Measurements from ENCODE around the gene FGFR3.

The FGFR3 gene

DNA sequence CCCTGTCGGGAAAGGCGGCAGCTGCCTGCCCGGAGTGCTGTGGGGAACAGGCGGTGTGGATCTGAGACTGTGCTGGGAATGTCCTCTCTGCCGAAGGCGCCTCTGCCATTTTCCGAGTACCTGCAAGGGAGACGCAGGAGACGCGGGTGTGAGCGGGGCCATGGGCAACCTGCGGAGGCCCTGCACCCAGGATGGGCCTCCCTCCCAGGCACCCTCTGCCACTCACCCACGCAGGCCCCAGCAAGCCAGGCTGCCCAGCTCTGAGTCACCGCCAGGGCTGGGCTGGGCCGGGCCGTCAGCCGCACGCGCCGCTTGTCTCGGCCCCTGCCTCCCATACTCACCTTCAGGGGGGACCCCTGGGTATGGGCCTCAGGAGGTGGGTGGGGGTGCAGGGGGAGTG lies 3.5 kb upstream of the FGFR3 start:
- no peak for DNase-seq

DNA sequence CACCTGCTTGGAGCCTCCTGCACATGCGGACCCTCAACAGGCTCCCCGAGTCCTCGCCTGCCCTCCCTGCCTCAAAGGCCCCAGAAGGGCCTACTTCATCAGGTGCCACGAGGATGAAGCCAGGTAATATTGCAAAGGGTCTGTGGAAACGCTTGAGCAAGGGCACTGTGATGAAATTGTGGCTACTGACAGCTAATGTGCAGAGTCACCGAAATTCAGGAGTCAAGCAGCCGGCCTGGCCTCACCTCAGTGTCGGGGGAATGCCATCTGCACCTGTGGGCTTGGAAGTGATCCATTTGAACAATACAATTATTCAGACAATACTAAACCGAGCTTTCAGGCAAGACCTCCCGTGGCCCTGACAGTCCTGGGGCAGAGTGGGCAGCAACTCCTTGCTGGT lies 3.1 kb upstream of the FGFR3 start:
- DNase-seq = no peak

DNA sequence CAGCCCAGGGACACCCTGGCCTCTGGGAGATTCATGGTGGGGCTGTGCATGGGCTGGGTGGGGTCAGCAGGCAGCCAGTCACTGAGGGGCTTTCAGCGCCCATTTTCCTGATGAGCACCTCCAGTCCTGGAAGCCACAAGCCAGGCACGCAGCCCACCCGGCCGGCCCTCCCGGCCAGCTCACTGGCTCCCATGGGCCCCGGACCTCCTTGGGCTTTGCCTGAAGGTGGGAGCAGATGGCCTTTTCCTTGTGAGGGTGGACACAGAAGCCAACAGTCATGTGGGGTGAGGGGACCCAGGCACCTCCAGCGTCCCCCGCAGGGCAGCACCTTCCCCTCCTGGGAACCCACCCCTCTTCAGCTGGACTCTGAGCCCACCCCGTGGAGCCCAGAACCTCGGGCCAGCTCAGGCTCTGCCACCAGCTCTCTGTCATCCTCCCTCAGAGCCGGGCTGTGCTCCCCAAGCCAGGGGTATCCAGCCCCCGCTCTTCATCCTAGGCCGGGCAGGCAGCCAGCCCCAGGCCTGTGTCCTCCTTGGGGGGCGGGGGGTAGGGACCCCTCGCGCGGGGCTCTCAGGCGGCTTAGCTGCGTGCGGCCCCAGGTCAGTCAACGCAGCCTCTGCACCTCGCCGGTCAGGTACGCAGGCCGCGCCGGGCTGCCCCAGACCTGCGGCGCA lies 798 bp upstream of the FGFR3 start:
- no peak for DNase-seq

DNA sequence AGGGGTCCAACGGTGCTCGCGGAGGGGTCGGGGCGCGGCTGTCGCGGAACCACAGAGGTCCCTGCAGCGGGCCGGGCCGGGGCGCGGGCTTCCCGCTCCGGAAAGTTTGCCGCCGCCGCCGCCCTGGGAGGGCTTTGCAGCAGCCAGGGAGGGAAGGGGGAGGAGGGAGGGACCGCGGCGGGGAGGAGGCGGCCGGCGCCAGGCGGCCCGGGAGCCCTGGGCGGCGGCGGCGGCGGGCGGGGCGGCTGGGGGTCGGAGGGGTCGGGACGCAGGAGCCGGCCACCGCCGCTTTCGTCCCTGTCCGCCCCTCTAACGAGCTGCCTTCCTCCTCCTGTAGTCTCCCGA lies 375 bp downstream of the FGFR3 start:
- DNase-seq = no peak

DNA sequence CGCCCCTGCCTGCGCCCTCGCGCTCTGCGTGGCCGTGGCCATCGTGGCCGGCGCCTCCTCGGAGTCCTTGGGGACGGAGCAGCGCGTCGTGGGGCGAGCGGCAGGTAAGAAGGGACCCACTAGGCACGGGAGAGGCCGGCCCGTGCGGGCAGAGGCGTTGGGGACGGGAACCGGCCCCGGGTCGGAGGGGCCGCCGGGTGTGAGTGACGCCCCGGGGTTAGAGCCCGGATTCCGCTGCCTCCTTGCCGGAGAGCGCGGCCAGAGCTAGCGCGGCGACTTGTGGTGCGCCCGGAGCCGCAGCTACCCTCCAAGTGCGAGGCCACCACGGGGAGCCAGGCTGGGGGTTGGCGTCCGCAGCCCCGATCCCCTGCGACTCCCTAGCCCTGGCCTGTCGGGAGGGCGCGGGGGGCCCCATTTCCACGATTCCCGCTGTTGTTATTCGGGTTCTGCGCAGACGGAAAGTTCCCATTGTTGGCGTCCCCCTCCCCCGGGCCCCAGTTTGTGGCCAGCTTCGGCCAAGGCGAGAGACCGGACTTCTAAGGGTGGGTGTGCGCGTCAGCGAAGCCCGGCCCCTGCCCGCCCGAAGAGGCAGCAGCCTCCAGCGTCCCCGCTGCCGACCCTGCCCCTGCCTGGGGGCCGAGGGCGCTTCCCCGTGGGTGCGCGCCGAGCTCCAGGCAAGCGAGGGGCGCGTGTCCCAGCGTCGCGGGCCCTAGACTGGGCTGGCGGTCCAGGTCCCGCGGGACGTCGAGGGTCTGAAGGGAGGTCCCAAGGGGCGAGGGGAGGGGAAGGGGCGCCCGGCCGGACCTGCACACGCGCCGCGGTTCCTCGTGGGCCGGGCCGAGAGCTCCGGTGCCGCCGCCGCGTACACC lies 1.1 kb downstream of the FGFR3 start:
- DNase-seq = no peak

DNA sequence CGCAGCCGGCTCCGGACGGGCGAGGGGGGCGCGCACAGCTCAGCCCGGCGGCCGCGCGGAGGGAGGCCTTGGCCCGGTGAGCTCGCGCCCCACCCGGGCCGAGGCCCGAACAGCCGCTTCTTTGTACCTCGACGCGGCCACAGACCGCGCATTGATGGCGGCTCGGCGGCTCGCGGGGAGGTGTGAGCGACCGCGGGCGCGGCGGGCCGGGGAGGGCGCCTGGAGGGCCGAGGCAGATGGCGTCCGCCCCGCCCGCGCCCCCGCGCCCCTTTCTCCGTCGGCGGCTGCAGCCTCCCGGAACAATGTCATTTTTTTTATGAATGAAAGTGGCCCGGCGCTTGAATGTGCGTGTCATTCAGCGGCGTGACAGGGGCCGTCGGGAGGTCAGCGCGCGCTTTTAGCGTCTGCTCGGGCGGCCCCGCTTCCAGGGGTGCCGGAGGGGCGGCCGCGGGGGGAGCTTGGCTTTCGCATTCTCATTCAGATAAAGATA lies 1.8 kb downstream of the FGFR3 start:
- DNase-seq = no peak

DNA sequence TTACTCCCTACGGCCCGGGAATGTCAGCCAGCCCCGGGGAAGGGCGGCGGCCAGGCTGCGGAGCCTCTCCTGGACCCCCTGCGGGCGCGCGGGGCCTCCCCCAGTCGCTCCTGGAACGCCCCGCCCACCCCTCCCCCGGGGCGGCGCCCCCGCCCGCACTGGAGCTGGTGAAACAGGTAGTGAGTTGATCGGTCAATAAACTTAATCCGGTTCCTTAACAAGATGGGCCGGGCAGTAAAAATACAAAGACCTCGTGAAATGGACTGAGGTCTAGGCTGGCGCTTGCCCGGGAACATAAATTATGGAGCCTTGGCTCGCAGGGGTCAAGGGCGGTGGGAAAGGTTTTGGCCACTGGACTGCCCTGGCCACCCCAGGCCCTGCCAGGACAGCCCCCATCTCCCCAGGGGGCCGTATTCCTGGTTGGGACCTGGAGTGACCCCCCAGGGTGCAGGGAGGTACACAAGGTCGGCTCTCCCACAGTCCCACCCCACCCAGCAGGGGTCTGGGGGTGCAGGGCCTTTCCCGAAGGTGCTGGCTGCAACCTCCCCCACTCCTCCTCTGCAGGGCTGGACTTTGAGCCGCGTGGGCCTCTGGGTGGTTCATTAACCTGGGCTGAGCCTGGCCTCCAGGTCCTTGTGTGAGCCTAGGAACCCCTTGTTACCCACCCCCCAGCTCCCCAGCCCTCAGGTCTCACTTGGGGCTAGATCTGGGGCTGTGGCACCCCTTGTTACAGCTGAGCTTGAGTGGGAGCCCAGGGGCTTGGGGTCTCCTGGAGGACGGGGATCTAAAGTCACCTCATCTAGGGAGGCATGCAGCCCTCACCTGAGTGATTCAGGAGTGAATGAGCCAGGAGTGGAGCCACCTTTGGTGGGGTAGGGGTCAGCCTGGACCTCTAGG lies 2.5 kb downstream of the FGFR3 start:
- DNase-seq = no peak

DNA sequence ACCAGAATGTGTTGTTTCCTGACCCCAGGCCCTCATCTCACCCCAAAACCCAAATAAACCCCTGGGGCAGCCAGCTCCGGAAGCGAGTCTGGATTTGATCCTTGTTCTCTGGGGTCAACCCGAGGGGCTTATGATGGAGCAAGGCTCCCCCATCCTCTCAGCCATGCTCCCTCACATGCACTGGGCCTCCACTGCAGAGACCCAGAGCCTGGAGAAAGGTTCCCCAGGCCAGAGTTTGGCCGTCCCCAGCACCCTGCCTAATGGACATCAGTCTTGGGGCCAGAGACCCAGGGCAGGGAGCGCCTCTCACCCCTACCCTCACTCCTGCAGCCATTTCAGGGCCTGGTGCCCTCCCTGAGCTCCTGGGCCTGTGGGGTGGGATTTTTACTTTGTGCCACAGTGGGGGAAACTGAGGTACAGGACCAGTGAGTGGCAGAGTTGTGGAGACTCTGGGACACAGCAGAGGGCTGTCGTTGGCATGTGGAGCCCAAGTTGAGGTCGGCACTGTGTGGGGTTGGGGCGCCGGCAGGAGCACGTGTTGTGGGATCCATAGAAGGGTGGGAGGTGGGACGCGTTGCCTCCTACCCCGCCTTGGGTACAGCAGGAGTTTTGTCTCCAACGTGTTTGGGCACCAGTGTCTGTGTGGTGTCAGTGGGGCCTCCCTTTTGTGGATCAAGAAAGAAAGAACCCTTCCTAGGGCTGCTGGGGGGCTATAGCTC lies 3.6 kb downstream of the FGFR3 start:
- DNase-seq = no peak

DNA sequence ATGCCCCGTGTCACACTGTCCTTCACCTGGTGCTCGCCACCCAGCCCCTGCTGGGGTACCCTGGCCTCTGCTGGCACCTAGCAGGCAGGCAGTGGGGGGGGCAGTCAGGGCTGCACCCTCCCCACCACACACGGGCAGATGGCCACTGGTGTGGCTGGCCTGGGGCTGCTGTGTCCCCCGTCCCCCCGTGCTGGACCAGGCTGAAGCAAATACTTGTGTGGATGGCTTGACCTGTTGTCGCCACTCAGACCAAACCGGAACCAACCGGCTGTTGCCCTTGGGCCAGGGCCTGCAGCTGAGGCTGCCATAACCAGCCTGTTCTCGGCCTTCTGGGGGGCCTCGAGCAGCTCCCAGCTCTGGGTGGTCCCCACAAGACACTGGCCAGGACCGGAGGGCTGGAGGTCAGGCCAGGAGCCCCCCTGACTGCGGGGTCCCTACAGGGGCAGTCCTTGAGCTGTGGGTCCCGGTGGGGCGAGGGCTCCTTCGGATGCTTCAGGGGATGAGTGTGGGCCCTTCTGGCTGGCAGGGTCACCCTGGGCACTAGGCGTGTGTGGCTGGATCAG lies 4.3 kb downstream of the FGFR3 start:
- no peak for DNase-seq

DNA sequence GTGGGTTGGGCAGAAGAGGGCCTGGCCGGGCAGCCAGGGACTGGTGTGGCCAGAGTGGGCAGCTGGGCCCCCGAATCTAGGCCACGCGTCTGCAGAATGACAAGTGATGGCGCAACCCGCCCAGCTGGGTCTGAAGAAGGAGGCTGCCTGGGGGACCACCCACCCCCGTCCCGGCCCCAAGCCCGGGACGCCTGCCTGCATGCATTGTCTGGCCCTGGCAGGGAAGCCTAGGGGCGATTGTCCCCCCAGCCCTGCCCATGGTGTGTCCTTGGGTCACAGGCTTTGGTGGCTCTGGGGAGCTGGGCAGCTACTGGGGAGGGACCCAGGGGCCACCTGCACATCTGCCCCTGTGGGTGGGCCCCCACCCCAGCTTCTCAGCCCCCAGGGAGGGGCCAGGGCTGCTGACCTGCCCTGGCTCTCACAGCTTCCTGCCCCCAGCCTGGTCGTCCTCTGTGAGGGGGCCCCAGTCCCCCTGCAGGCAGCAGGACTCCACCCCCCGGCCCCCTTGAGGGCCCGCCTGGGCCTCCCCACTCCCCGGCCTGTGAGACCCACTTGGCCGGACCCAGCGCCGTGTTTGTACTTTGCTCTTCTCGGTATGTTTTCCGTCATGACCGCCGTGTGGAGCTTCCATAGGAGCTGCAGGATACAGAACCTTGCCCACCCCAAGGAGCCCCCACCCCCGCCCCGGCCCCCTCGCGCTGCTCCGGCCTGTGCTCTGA lies 4.9 kb downstream of the FGFR3 start:
- DNase-seq = no peak

DNA sequence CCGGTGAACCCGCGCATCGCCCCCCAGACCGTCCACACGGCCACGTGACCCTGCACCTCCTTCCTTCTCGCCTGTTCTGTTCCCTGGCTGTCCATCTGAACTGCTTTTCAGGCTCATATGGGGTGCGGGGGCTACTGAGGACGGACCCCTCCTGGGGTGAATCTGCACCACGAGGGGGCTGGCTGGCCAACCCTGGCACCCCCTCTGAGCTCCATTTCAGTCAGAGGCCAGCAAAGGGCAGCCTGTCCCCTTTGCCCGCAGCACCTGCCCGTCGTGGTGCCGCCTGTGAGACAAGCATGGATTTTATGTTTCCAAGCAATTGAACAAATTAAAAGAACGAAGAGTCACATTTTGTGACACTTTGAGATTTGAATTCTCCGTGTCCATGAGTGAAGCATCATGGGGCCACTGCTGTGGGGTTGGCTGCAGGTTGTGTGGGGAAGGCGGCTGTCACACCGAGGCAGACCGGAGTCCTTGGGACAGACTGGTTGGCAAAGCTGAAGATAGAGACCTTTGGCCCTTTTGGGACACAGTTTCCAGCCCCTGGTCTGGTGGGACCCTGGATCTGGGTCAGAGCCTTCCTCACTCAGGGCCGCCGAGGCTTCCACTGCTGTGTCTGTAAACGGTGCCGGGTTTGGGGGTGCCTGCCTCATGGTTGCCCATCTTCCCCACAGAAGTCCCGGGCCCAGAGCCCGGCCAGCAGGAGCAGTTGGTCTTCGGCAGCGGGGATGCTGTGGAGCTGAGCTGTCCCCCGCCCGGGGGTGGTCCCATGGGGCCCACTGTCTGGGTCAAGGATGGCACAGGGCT lies 5.7 kb downstream of the FGFR3 start:
- DNase-seq = no peak

DNA sequence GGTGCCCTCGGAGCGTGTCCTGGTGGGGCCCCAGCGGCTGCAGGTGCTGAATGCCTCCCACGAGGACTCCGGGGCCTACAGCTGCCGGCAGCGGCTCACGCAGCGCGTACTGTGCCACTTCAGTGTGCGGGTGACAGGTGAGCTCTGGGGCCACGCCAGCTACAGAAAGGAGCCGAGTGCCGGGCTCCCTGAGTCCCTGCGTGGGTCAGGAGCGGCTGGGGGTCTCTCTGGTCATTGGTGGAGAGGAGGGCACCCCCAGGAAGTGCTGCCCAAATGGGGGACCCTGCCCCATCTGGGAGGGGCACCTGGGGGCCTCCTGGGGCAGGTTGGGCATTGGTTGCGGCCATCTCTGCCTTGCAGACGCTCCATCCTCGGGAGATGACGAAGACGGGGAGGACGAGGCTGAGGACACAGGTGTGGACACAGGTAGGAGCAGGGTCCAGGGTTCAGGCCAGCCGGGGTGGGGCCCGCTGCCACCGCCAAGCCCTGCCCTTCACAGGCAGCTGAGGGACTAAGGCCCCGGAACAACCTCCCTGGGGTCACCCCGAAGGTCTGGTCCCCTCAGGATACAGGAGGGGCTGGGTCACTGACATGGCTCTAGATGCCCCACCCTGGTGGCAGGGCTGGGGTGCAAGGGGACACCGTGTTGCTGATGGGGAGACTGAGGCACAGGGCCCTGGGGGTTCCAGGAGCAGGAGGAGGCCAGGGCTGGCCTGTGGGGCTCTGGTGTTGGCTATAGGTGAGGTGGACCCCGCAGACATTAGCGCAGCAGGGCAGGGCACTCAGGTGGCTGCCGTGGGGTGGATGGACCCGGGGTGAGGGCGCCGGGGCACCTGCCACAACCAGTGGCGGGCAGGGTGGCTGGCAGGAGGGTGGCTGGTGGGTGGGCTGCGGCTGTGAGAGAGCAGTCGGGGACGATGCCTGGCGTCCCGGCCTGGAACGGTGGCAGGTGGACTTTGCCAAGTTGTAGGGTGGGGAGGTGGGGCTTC lies 6.6 kb downstream of the FGFR3 start:
- DNase-seq = no peak

DNA sequence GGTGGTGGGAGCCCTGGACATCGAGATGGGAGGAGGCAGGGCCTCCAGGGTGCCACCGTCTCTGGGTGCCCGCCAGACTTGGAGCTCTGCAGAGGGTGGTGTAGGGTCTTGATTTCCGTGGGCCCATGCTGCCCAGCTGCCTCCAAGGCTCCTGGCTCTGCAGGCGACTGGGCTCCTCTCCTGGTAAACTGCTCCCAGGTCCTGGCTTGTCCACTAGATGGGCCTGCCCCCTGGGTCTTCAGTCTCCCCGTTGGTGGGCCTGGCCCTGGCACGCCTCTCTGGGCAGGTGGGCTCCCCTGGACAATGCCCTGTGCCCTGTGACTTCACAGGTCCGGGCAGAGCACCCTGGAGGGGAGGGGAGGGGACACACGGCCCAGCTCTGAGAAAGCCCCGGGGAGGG lies 7.7 kb downstream of the FGFR3 start:
- no peak for DNase-seq

DNA sequence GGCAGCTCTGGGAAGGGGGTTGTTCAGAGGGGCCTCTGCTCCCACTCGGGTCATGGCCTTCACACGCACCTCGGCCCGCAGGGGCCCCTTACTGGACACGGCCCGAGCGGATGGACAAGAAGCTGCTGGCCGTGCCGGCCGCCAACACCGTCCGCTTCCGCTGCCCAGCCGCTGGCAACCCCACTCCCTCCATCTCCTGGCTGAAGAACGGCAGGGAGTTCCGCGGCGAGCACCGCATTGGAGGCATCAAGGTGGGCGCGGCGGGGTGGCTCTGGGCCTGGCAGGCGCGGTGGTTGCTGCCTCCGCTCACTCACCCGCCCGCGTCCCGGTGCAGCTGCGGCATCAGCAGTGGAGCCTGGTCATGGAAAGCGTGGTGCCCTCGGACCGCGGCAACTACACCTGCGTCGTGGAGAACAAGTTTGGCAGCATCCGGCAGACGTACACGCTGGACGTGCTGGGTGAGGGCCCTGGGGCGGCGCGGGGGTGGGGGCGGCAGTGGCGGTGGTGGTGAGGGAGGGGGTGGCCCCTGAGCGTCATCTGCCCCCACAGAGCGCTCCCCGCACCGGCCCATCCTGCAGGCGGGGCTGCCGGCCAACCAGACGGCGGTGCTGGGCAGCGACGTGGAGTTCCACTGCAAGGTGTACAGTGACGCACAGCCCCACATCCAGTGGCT lies 8.3 kb downstream of the FGFR3 start:
- DNase-seq = no peak

DNA sequence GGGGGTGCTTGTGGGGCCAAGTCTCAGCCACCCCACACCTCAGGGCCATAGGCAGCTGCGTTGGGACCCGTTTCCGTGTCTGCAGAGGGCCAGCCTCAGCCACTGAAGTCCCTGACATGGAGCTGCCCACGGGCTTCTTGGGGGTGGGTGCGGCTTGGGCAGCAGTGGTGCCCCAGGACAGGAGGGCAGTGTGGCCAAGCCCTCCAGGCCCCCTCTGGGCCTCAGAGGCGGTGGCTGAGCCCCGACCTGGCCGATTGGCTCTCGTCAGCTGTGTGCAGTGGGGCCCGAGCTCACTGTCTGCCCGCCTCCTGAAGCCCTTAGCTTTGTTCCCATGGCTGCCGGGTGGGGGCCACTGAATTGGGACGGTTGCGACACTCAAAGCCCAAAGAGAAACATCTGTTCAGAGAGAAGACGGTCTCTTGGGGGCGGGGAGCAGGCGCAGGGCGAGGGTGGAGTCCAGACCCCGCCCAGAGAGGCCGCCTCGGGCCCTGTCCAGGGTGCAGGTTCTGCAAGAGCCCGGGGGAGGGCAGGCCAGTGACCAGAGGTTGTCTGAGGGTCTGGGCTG lies 9.1 kb downstream of the FGFR3 start:
- DNase-seq = no peak

DNA sequence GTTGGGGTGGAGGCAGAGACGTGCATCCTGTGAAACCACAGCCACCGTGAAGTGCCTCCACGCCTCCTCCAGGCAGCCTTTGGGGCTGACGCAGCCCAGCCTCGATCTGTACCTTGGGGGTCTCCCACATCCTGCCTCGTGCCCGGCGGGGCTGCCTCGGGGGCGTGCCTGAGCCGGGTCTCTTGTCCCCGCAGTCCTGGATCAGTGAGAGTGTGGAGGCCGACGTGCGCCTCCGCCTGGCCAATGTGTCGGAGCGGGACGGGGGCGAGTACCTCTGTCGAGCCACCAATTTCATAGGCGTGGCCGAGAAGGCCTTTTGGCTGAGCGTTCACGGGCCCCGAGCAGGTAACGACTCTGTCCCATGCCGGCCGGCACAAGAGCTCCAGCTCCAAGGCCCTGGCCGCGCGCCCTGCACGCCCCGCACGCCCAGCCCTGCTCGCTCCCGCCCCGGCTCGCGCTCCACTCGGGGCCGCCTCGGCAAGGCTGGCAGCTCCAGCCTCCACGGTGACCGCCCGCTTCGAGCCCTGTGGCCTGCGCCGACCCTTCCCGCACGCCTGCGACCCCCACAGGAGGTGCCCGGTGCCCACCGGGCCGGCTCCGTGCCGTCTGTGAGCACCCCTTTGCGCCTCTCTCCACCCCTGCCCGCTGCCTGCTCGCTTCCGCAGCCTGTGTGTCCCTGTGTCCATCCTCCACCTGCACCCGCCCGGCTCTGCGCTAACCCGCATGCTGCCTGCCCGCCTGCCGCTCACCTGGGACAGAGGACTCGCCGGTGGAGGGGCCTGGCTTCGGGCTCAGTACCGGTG lies 9.8 kb downstream of the FGFR3 start:
- DNase-seq = no peak

DNA sequence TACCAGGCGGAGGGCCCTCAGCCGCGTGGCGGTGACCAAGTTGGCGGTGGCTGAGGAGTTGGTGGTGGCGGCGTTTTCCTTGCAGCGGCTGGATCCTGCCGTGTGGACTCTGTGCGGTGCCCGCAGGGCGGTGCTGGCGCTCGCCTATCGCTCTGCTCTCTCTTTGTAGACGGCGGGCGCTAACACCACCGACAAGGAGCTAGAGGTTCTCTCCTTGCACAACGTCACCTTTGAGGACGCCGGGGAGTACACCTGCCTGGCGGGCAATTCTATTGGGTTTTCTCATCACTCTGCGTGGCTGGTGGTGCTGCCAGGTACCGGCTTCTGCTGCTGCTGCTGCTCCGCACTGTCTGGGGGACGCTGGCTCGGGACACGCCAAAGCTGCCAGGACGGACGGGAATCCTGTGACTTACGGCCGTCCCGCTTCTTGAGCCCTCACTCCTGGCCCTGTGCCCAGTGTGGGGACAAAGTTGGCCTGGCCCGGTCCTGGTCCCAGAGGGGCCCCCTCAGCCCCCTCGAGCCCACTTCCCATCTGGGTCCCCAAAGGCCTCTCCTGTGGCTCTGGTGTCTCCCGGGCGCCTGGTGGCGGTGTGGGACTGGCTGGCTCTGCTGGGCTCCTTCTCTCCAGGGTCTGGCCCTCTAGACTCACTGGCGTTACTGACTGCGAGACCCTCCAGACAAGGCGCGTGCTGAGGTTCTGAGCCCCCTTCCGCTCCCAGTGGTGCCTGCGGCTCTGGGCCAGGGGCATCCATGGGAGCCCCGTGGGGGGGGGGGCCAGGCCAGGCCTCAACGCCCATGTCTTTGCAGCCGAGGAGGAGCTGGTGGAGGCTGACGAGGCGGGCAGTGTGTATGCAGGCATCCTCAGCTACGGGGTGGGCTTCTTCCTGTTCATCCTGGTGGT lies 10.7 kb downstream of the FGFR3 start:
- no peak for DNase-seq

Measured in NCI-H510A (cell line).